ENCODE data around the gene ZNF547. TPM values are rescaled to one million over a fixed set of nuclear protein-coding genes. Genes with fewer than 3 reads are reported as not detected.

The ZNF547 gene
- total RNA-seq, 1 experiment from 2014 or later: 6.1 TPM

GRCh38 chr19:57376151-57376550 is 12.8 kb downstream of the ZNF547 start:
- Histone ChIP-seq H3K4me3 (ENCODE audit: low read depth, low read length, poor library complexity, severe bottlenecking) (no peak overlapping the region), H3K36me3 (ENCODE audit: insufficient read depth, low read length, poor library complexity, severe bottlenecking) (peaks cover 16% of the 10 kb centered on the region), H3K9me3 (ENCODE audit: low read depth, low read length, poor library complexity, severe bottlenecking) (peaks cover 20% of the 10 kb centered on the region), H3K27ac (ENCODE audit: low read depth, low read length, poor library complexity, severe bottlenecking) (no peak overlapping the region), H3K4me1 (ENCODE audit: insufficient read depth, low read length, poor library complexity, severe bottlenecking) (no peaks in the 10 kb centered on the region), H3K27me3 (replicated peaks; ENCODE audit: insufficient read depth, low read depth, low read length, poor library complexity) (no peaks in the 10 kb centered on the region)
- no peak for DNase-seq (ENCODE audit: low spot score)
- CTCF ChIA-PET: no interaction called here
- intact Hi-C loops (cut with micrococcal nuclease; ENCODE audit: unreplicated experiment): no loop called here
- BruUV-seq (replicated peaks): no TSS peak
- TF ChIP-seq EZH2 (IDR thresholded peaks at IDR 0.05; ENCODE audit: borderline replicate concordance, low read depth, low read length, poor library complexity, severe bottlenecking): no peak
- TF ChIP-seq, protein P1, sequence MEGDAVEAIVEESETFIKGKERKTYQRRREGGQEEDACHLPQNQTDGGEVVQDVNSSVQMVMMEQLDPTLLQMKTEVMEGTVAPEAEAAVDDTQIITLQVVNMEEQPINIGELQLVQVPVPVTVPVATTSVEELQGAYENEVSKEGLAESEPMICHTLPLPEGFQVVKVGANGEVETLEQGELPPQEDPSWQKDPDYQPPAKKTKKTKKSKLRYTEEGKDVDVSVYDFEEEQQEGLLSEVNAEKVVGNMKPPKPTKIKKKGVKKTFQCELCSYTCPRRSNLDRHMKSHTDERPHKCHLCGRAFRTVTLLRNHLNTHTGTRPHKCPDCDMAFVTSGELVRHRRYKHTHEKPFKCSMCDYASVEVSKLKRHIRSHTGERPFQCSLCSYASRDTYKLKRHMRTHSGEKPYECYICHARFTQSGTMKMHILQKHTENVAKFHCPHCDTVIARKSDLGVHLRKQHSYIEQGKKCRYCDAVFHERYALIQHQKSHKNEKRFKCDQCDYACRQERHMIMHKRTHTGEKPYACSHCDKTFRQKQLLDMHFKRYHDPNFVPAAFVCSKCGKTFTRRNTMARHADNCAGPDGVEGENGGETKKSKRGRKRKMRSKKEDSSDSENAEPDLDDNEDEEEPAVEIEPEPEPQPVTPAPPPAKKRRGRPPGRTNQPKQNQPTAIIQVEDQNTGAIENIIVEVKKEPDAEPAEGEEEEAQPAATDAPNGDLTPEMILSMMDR (conservative IDR thresholded peaks at IDR 0.05; ENCODE audit: low read depth, low read length): no peak
- POLR2A ChIA-PET (ENCODE audit: low non-redundant PET): no interaction called here

DNA sequence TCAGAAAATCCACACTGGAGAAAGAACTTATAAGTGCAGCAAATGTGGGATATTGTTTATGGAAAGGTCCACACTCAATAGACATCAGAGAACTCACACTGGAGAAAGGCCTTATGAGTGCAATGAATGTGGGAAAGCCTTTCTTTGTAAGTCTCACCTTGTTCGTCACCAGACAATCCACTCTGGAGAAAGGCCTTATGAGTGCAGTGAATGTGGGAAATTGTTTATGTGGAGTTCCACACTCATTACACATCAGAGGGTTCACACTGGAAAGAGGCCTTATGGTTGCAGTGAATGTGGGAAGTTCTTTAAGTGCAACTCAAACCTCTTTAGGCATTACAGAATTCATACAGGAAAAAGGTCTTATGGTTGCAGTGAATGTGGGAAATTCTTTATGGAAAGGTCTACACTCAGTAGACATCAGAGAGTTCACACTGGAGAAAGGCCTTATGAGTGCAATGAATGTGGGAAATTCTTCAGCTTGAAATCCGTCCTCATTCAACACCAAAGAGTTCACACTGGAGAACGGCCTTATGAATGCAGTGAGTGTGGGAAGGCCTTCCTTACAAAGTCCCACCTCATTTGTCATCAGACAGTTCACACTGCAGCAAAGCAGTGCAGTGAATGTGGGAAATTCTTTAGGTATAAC is 14.3 kb downstream of the ZNF547 start:
- TF ChIP-seq, protein P1 (conservative IDR thresholded peaks at IDR 0.05; ENCODE audit: low read depth, low read length): no peak
- TF ChIP-seq EZH2 (IDR thresholded peaks at IDR 0.05; ENCODE audit: borderline replicate concordance, low read depth, low read length, poor library complexity, severe bottlenecking): no peak
- CTCF ChIA-PET: no interaction called here
- H3K27me3 ChIP-seq (replicated peaks; ENCODE audit: insufficient read depth, low read depth, low read length, poor library complexity): no peaks in the 10 kb centered on the region

DNA sequence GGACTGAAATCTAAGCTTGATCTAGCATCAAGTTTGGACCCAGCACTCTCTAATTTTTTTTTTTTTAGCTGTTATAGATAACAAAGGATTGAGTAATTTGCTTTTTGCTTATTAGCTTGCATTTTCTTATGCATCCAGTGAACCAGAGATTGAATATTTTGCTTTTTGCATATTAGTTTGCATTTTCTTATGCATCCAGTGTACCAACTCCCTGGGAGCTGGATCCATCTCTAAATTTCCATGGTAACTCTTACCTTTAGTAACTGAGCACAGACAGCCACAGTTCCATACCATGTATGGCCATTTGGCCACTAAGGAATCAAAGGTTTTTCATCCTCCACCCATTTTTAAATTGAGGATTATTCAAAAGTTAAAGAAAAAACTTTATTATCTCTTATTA is 17.6 kb downstream of the ZNF547 start:
- BruUV-seq (replicated peaks): no TSS peak
- POLR2A ChIA-PET (ENCODE audit: low non-redundant PET): interaction anchor here (0.6 kb wide), 1 partner anchor 30 kb away, joined by 3 read pairs; the partner anchor contains the start of gene ZNF304
- intact Hi-C loops (cut with micrococcal nuclease; ENCODE audit: unreplicated experiment): no loop called here
- CTCF ChIA-PET: no interaction called here
- Histone ChIP-seq H3K27me3 (replicated peaks; ENCODE audit: insufficient read depth, low read depth, low read length, poor library complexity) (no peaks in the 10 kb centered on the region), H3K9me3 (ENCODE audit: low read depth, low read length, poor library complexity, severe bottlenecking) (peaks cover 20% of the 10 kb centered on the region), H3K27ac (ENCODE audit: low read depth, low read length, poor library complexity, severe bottlenecking) (no peak overlapping the region), H3K4me3 (ENCODE audit: low read depth, low read length, poor library complexity, severe bottlenecking) (no peak overlapping the region), H3K4me1 (ENCODE audit: insufficient read depth, low read length, poor library complexity, severe bottlenecking) (no peaks in the 10 kb centered on the region), H3K36me3 (ENCODE audit: insufficient read depth, low read length, poor library complexity, severe bottlenecking) (peaks cover 16% of the 10 kb centered on the region)
- no peak for DNase-seq (ENCODE audit: low spot score)
- TF ChIP-seq, protein P1 (conservative IDR thresholded peaks at IDR 0.05; ENCODE audit: low read depth, low read length): no peak
- no peak for TF ChIP-seq EZH2 (IDR thresholded peaks at IDR 0.05; ENCODE audit: borderline replicate concordance, low read depth, low read length, poor library complexity, severe bottlenecking)

More for the DNA sequence above, 14.3 kb downstream of the ZNF547 start:
- DNase-seq (ENCODE audit: low spot score): no peak
- no peaks in the 10 kb centered on the region for H3K4me1 ChIP-seq (ENCODE audit: insufficient read depth, low read length, poor library complexity, severe bottlenecking)
- intact Hi-C loops (cut with micrococcal nuclease; ENCODE audit: unreplicated experiment): no loop called here
- no peak overlapping the region for H3K4me3 ChIP-seq (ENCODE audit: low read depth, low read length, poor library complexity, severe bottlenecking)
- H3K36me3 ChIP-seq (ENCODE audit: insufficient read depth, low read length, poor library complexity, severe bottlenecking): peaks cover 16% of the 10 kb centered on the region
- BruUV-seq (replicated peaks): no TSS peak
- peaks cover 20% of the 10 kb centered on the region for H3K9me3 ChIP-seq (ENCODE audit: low read depth, low read length, poor library complexity, severe bottlenecking)
- POLR2A ChIA-PET (ENCODE audit: low non-redundant PET): no interaction called here
- no peak overlapping the region for H3K27ac ChIP-seq (ENCODE audit: low read depth, low read length, poor library complexity, severe bottlenecking)
